Hematopoietic multipotent progenitor cell treated with erythropoietin and hydrocortisone succinate and interleukin-3 and kit ligand, for 4 days (in vitro differentiated cells): Measurements from ENCODE around the gene PSEN2.

ENCODE experiments used
- DNase-seq: peaks from one replicate; pipeline ENCODE4 v3.0.0-alpha.2; 2015

Gene PSEN2

DNA sequence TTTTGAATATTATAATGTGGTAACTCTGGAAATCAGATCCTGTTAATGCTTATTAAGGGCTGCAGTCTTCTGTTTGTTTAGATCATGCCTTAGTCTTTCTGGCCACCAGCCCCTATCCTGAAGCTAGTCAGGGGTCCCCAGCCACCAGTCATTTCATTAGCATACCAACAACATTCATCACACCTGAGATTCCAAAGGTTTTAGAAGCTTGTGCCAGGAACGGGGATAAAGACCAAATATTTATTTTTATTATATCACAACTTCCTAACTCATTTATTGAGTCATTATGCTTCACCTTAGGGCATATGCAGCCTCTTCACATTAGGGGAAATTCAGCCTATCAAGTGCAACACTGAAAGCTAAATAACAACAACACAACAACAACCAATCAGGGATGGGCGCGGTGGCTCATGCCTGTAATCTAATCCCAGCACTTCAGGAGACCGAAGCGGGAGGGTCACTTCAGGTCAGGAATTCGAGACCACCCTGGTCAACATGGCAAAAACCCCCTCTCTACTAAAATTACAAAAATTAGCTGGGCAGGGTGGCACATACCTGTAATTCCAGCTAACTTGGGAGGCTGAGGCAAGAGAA is 2.9 kb upstream of the PSEN2 start:
- no peak for DNase-seq

- DNase-seq = no peak
Measured at GRCh38 chr1:226868726-226869125, 1.7 kb upstream of the PSEN2 start.

GRCh38 chr1:226870026-226870400 is 403 bp upstream of the PSEN2 start:
- DNase-seq = no peak

DNA sequence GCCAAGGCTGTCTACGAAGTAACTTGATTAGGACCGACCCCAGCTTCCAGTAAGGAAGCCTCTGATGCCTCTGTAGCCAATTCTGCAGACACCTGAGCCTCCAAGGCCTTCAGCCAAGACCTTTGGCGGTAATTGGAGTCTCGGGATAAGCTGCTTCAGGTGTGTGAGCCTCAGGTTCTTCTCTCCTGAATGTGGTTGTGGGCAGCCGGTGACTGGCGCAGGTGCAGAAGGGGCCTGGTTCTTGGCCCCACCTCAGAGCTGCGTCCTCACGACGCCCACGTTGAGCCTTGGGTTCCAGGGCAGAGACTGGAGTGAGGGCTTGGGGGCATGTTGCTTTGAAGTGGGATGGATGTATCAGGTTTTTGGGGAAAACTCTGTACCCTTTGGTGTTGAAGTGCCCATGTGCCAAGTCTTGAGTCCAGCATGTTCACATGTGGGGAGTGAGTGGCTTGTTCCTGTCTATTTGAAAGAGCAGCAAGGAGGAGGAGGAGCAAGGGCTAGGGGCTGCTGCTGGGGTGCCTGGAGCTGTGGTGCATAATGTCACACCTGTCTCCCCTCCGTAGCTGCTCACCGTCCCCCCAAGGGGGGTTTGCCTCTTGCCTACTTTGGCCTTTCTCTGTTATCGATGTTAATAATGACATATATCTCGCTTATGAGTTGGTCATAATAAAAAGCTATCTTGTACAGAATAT is 1.4 kb downstream of the PSEN2 start:
- no peak for DNase-seq

GRCh38 chr1:226872437-226872836 is 2.0 kb downstream of the PSEN2 start:
- DNase-seq = peak; percentile 37

DNA sequence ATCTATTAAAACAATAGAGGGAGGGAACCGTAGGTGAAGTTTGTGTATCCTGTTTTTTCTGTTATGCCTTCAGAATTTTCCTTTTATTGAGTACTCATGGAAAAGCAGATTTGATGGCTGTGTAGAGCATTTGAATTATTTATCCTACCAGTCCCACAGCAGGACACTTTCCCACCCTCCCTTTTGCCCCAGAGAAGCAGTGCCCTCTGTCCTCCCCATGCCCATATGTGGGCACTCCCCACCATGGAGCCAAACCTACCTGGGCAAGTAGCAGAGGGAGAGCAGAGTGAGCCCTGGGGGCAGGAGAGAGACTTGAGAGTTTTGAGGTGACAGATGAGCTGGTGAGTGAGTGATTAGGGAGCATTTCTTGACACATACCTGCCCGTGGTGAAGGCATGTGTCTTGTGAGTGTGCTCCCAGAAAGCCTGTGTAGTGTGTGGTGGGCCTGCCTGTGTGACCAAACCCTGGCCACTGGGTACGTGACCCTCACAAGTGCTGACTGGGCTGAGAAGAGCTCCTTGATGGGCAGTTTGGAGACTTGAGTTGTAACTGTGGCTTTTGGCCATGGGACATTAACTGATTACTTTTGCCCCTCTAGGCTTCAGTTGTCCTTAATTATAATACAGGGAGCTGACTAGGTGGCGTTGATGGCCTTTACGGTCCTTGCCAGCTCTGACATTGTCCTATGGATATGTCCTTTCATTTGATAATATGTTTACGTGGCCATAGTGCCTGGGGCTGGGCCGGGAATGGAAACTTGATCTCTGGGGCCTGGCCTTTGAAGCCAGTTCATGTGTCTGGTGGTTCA is 3.6 kb downstream of the PSEN2 start:
- DNase-seq = no peak

DNA sequence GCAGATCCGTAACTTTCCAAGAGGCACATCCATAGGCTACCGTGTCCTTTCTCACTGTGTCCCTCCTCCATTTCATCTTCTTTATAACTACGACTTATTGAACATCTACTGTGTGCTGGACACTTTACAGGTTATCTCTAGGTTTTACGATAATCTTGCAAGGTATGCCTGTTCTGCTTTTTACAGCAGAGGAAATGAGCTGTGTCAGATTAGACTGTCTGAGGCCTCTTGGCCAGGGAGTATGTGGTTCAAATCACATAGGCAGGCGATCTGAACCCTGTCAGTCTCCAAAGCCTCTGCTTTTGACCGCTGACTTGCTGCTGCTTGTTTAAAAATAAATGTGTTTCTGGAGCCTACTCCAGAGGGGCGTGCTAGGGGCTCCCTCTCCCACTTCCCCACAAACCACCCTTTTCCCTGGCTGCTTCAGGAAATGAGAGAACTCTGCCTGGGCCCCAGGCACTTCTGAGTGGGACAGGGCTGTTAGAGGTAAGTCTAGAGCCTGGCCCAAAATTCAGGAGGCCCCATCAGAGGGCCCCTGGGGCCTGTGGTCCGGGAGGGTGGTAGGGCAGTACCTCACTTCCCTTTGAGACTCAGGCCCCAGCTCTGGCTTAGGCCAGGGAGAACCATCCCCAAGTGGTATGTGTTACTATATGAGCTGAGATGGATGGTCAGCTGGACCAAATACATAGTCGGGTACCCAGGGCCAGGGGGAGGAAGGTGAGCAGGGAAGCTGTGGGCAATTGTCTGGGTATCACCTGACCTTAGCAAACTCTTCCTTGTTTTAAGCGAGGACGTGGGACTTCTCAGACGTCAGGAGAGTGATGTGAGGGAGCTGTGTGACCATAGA is 4.4 kb downstream of the PSEN2 start:
- DNase-seq = peak; percentile 27

DNA sequence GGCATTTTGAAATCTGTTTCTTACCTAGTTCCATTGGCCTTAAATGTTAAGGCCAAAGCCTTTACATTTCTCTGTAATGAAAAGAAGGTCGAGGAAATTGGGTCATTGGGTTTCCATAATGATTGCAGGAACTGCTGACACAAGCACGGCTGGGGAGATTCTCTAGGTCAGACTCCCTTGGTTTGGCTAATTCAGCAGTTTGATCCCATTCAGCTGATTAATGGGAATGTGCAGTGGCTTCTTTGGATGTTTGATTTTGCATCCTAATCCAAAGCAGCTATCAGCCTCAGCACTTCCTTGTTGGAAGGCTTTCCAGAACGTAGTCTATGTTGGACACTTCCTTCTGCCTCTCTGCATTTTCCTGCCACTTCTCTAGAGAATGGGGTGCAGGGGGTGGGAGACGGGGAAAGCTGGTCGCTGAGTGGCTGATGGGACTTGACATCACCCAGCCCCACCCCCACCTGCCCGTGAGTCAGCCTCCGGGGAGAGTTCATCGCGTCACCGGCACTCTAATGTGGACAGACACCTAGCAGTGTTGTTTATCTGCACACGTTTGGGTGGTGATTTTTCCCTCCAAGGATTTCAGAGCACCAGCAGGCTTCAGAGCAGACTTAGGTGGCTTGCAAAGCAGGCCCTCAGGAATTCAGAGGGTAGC is 5.4 kb downstream of the PSEN2 start:
- DNase-seq = no peak

DNA sequence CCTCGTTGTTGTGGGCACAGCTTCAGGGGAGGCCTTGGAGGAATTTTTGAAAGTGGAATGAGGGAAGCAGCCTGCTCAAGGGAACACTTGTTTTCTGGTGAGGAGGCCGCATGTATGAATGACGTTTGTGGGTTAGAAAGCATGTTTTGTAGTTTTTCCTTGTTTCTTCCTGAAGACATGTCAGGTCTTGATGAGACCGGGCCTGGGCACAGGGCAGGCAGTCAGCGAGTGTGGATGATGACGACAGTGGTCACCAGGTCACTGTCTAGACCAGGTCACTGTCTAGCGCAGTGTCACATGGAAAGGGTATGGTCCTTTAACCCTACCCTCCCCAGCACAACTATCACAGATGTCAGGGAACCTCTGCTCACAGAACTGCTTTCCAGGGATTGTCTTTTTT is 7.3 kb downstream of the PSEN2 start:
- DNase-seq = no peak

DNA sequence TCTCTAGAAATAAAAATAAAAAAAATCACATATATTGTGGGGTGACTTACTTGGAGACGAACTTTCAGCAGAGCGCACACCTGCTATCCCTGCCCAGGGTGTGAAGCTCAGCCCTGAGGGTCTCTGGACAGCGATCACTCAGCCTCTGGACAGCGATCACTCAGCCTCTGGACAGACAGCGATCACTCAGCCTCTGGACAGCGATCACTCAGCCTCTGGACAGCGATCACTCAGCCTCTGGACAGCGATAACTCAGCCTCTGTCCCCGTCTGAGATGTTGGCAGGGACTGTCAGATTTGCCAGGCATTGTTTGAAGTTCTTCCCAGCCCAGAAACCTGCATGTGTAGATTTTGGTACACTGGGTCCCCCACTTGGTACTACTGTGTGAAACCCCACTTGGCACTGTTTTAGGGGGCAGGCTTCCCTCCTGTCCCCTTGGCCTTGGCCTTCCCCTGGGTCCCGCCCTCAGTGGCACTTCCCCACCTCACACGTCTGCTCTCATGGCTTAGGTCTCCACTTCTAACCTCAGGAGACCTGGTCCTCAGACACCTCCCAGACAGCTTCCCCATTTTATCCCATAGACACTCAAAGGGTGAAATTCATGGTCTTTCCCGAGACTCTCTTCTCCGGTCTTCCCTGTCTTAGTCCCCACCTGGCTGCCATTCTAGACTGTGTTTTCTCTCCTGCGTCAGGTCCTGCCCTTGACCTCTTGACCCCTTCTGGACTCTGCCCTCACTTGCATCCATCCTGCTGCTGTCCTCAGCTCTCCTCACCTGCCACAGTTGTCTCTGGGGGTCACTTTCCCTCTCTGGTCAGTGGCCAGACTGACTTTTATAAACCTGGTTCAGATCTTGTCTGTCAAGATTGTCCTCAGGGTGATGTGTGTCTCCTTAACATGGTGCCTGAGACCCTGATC is 10.2 kb downstream of the PSEN2 start:
- DNase-seq = no peak

DNA sequence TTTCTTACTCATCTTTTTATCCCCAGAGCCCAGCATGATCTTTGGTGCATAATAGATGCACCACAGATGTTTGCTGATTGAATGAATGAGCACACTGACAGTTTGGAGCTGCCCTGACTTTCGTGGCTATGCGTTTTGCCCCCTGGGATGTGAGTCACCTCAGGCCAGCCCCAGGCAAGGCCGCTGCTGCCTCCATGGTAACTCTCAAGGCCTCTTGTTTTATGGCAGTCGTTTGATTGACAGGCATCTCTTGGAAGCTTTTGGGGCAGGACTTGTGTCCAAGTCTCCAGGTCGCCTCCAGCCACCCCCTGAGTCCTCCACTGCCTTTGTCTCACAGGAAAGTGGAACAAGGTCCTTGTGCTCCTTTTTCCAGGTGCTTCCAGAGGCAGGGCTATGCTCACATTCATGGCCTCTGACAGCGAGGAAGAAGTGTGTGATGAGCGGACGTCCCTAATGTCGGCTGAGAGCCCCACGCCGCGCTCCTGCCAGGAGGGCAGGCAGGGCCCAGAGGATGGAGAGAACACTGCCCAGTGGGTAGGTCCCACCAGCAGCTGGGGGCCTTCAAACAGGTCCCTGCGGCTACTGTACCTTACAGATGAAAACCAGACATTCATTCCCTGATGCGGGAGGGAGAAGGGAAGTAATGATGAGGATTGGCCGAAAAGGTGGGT is 11.2 kb downstream of the PSEN2 start:
- no peak for DNase-seq

DNA sequence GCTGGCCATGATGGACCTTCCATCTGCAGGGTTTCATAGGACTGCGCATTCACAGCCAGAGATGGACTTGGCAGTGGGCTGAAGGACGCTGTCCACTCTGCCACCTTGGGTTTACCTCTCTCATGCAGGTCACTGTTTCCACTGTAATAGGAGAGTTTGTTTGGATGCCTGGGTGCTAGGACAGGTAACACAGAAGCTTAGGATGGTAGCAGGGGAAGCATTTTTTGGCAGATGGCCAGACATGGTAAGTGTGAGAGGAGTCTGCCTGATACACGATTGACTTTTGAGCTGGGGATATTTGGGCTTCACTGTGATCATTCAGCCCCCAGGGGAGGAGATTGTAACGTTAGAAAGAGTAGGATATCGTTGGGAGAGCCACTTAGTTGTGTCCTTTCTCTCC is 11.8 kb downstream of the PSEN2 start:
- DNase-seq = peak; percentile 21

GRCh38 chr1:226882631-226883409 is 12.4 kb downstream of the PSEN2 start:
- peak; percentile 29 for DNase-seq

- no peak for DNase-seq
Measured at GRCh38 chr1:226883630-226884029, 13.2 kb downstream of the PSEN2 start.

GRCh38 chr1:226884116-226884625 is 13.8 kb downstream of the PSEN2 start:
- peak; percentile 13 for DNase-seq

DNA sequence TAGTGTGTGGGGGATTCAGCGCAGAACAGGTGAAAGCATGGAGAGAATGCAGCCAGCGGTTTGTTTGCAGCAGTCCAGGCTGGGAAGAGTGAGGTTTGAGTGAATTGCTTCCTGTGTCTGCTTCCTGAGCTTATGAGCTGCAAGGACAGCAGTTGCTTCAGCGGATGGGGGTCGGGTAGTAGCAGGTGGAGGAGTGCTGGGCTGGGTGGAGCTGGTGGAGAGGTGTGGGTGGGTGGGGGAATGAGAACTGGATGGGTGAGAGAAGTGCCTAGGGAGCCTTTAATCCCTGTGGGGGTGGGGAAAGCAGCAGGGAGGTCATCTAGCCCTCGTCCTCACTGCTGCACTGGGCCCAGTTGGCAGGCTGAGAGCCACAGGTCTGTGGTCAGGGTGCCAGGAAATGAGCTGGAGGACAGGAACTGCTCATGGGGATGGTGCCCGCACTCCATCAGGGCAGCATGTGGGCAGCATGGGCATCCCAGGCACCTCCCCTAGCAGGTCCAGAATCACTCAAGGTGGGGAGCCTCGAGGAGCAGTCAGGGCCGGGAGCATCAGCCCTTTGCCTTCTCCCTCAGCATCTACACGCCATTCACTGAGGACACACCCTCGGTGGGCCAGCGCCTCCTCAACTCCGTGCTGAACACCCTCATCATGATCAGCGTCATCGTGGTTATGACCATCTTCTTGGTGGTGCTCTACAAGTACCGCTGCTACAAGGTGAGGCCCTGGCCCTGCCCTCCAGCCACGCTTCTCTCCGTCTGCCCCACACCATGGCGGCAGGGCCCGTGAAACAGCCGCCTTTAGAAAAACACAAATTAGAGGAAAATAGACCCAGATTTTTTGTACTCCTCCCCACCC is 14.8 kb downstream of the PSEN2 start:
- no peak for DNase-seq

DNA sequence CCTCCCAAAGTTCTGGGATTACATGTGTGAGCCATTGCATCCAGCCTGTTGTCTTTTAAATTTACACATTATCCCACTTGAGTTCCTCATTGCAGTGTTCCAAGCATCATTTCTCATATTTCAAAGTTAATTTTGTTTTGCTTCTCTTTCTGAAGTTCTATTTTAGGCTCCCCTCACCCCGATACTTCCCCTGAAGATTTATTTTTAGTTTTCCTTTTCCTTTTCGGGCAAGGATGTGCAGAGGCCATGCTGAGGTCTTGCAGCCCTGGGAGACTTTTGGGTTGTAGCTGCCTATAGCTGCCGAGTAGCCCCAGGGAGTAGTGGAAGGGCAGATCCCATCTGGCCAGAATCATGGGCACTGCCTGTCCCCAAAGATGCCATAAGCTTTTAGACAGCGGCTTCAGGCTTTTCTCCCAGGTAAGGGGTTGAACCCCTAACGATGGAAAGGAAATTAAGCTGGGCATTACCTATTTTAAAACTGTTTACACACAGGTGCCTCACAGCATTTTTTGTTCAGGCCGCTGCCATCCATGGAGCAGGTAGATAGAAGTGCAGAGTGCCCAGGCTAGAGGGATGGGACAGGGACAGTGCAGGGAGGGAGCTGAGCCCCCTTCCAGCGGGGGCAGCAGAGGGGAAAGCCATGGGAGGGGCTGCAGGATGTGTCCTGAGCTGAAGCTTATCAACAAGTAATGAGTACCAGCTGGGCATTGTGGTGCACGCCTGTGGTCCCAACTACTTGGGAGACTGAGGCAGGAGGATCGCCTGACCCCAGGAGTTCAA is 15.9 kb downstream of the PSEN2 start:
- DNase-seq = no peak

DNA sequence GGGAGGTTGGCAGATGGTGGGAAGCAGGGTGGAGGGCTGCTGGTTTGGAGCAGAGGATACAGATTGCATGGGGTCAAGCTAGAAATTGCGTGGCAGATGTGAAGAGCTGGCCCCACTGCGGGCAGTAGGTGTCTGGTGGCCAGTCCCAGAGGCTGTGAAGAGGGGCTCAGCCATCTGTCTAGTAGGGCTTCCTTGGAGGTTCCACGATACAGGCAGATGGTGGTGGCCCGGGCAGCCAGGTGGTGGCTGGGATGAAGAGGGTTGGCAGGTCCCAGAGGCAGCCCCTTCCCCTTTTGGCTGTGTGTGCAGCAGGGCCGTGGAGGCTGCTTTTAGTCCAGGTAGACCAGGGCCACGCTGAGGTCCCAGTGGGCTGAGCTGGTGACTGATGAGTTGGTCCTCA is 16.6 kb downstream of the PSEN2 start:
- DNase-seq = no peak
